GM23338 (cell line): ENCODE data around the gene GSTM2. TPM values are rescaled to one million over a fixed set of nuclear protein-coding genes. Genes with fewer than 3 reads are reported as not detected.

Experiments used
- ATAC-seq: fragments of 200-7000 bp; cut with Tn5 transposase; 3 replicates; pipeline ENCODE4 v1.9.1; 2020
- DNase-seq: peaks from one replicate; pipeline ENCODE4 v3.0.0-alpha.2; 2015; ENCODE audit warnings: low spot score
- H2AFZ ChIP-seq: fragments of 200-600 bp; sonication (generic); 2 replicates; pipeline ENCODE4 v1.8.0; 2016; ENCODE audit warnings: antibody characterized with exemption, mild to moderate bottlenecking, moderate library complexity
- H3F3A ChIP-seq: fragments of 200-600 bp; sonication (generic); replicated peaks from 2 replicates; pipeline ENCODE4 v1.8.0; 2017; ENCODE audit warnings: antibody characterized with exemption, mixed run types, low read depth
- H3K27ac ChIP-seq: fragments of 200-600 bp; sonication (generic); 2 replicates; pipeline ENCODE4 v1.6.1; 2016; ENCODE audit warnings: low read depth
- H3K27me3 ChIP-seq: fragments of 200-600 bp; sonication (generic); 2 replicates; pipeline ENCODE4 v1.8.0; 2016; ENCODE audit warnings: mild to moderate bottlenecking, mixed run types, moderate library complexity; ENCODE audit not compliant: insufficient read depth
- H3K36me3 ChIP-seq: fragments of 200-600 bp; sonication (generic); 2 replicates; pipeline ENCODE4 v1.8.0; 2016; ENCODE audit warnings: mild to moderate bottlenecking; ENCODE audit not compliant: insufficient read depth
- H3K4me1 ChIP-seq: fragments of 200-600 bp; sonication (generic); 2 replicates; pipeline ENCODE4 v1.8.0; 2016; ENCODE audit warnings: mild to moderate bottlenecking, moderate library complexity; ENCODE audit not compliant: insufficient read depth
- H3K4me2 ChIP-seq: fragments of 200-600 bp; sonication (generic); 2 replicates; pipeline ENCODE4 v1.7.1; 2017; ENCODE audit warnings: mixed run types
- H3K4me3 ChIP-seq: fragments of 200-600 bp; sonication (generic); 2 replicates; pipeline ENCODE4 v1.6.1; 2016; ENCODE audit warnings: mixed run types
- H3K79me2 ChIP-seq: fragments of 200-600 bp; sonication (generic); replicated peaks from 2 replicates; pipeline ENCODE4 v1.8.0; 2017; ENCODE audit warnings: mild to moderate bottlenecking; ENCODE audit not compliant: insufficient read depth
- H3K9me2 ChIP-seq: fragments of 200-600 bp; sonication (generic); 2 replicates; pipeline ENCODE4 v1.8.0; 2017; ENCODE audit not compliant: insufficient read depth
- H4K20me1 ChIP-seq: fragments of 200-600 bp; sonication (generic); replicated peaks from 2 replicates; pipeline ENCODE4 v1.8.0; 2017; ENCODE audit warnings: mild to moderate bottlenecking; ENCODE audit not compliant: insufficient read depth
- H3K27ac Mint-ChIP-seq: 2 replicates; pipeline ENCODE4 v1.8.0; 2020; ENCODE audit warnings: inconsistent platforms, mild to moderate bottlenecking, moderate library complexity, mixed read lengths
- H3K27me3 Mint-ChIP-seq: 3 replicates; pipeline ENCODE4 v1.8.0; 2022; ENCODE audit warnings: low read depth, mild to moderate bottlenecking, moderate library complexity, mixed read lengths, inconsistent platforms; ENCODE audit not compliant: insufficient read depth, poor library complexity
- H3K36me3 Mint-ChIP-seq: 3 replicates; pipeline ENCODE4 v1.8.0; 2021; ENCODE audit warnings: low read depth, mild to moderate bottlenecking, inconsistent platforms, moderate library complexity, mixed read lengths
- H3K4me1 Mint-ChIP-seq: 3 replicates; pipeline ENCODE4 v1.8.0; 2020; ENCODE audit warnings: mild to moderate bottlenecking, inconsistent platforms, mixed read lengths
- H3K4me3 Mint-ChIP-seq: 3 replicates; pipeline ENCODE4 v1.8.0; 2021; ENCODE audit warnings: moderate library complexity, mild to moderate bottlenecking, inconsistent platforms, mixed read lengths
- H3K9me3 Mint-ChIP-seq: 3 replicates; pipeline ENCODE4 v1.8.0; 2020; ENCODE audit warnings: moderate library complexity, mild to moderate bottlenecking, inconsistent platforms, mixed read lengths
- CREB1 ChIP-seq: fragments of 250-450 bp; sonication (Bioruptor Pico); IDR thresholded peaks from 2 replicates; pipeline ENCODE4 v1.5.0; 2020; ENCODE audit warnings: low read depth, mild to moderate bottlenecking, moderate library complexity
- EZH2 ChIP-seq: fragments of 200-600 bp; sonication (generic); IDR thresholded peaks from one replicate; pipeline ENCODE4 v1.8.0; 2017; ENCODE audit warnings: antibody characterized with exemption, mild to moderate bottlenecking, low read depth; ENCODE audit not compliant: unreplicated experiment
- EZH2phosphoT487 ChIP-seq: fragments of 200-600 bp; sonication (generic); IDR thresholded peaks from one replicate; pipeline ENCODE4 v1.8.1; 2018; ENCODE audit warnings: antibody characterized with exemption; ENCODE audit not compliant: unreplicated experiment
- JUNB ChIP-seq: IDR thresholded peaks from one replicate; pipeline ENCODE4 v1.6.1; 2016; ENCODE audit warnings: antibody characterized with exemption; ENCODE audit not compliant: unreplicated experiment
- NANOG ChIP-seq: IDR thresholded peaks from 2 replicates; pipeline ENCODE4 v1.6.1; 2016; ENCODE audit warnings: antibody characterized with exemption, borderline replicate concordance
- POLR2AphosphoS5 ChIP-seq: IDR thresholded peaks from 2 replicates; pipeline ENCODE4 v1.6.1; 2016; ENCODE audit warnings: antibody characterized with exemption, low read depth
- STAT1 ChIP-seq: IDR thresholded peaks from one replicate; pipeline ENCODE4 v1.6.1; 2016; ENCODE audit warnings: antibody characterized with exemption; ENCODE audit not compliant: unreplicated experiment
- ZNF331 ChIP-seq: fragments of 250-450 bp; sonication (Bioruptor Pico); IDR thresholded peaks from 2 replicates; pipeline ENCODE4 v1.5.0; 2020; ENCODE audit warnings: low read depth, mild to moderate bottlenecking, moderate library complexity
- polyA plus RNA-seq: library from polyadenylated mRNA; unstranded; fragments of >200 nt; fragmentation: Nextera tagmentation; extraction: Ambion mirVana; gene quantifications from 2 replicates; pipeline ENCODE4 v1.2.1, GENCODE V29; 2016
- total RNA-seq: library from RNA; depleted of rRNA; stranded (reverse); fragments of >200 nt; shearing (Covaris generic); gene quantifications from 2 replicates; pipeline ENCODE4 v1.2.3, GENCODE V29; 2014
- TF ChIP-seq, protein P1 (sequence below), 2 experiments: fragments of 200-600 bp in 1 of 2; sonication (generic) in 1 of 2; conservative IDR thresholded peaks; 2 replicates each; pipeline versions ENCODE4 v1.5.1 to v1.6.1; 2016 to 2017; ENCODE audit warnings: antibody characterized with exemption in 2 of 2, low read depth in 2 of 2, mild to moderate bottlenecking in 2 of 2, moderate library complexity in 1 of 2
- TF ChIP-seq, protein P2 (sequence below): IDR thresholded peaks from one replicate; pipeline ENCODE4 v1.6.1; 2018; ENCODE audit warnings: antibody characterized with exemption; ENCODE audit not compliant: unreplicated experiment

Gene GSTM2
- total and polyA plus RNA-seq, 2 experiments from 2014 or later = 8.9 to 16.0 TPM

DNA sequence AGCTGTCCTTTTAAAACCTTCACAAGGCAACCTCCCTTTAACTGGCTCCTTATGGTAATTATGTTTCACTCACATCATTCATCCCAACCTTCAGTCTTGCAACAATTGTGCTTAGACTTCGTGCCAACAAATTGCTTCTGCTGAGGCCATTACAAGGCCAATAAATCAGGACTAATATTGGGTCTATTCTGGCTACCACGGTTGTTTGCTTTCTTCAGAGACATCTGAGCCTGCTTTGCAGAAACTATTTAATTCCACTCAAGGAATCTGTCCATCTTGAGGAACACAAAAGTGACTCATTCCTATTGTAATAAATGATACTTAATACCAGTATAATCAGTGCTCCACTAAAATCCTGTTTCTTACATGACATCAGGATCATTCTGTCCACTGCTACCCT, 14.6 kb upstream of the GSTM2 start (continued):
- TF ChIP-seq, protein P1, sequence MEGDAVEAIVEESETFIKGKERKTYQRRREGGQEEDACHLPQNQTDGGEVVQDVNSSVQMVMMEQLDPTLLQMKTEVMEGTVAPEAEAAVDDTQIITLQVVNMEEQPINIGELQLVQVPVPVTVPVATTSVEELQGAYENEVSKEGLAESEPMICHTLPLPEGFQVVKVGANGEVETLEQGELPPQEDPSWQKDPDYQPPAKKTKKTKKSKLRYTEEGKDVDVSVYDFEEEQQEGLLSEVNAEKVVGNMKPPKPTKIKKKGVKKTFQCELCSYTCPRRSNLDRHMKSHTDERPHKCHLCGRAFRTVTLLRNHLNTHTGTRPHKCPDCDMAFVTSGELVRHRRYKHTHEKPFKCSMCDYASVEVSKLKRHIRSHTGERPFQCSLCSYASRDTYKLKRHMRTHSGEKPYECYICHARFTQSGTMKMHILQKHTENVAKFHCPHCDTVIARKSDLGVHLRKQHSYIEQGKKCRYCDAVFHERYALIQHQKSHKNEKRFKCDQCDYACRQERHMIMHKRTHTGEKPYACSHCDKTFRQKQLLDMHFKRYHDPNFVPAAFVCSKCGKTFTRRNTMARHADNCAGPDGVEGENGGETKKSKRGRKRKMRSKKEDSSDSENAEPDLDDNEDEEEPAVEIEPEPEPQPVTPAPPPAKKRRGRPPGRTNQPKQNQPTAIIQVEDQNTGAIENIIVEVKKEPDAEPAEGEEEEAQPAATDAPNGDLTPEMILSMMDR (conservative IDR thresholded peaks at IDR 0.05; ENCODE audit: low read depth in 2 of 2) = no peak
- TF ChIP-seq, protein P2, sequence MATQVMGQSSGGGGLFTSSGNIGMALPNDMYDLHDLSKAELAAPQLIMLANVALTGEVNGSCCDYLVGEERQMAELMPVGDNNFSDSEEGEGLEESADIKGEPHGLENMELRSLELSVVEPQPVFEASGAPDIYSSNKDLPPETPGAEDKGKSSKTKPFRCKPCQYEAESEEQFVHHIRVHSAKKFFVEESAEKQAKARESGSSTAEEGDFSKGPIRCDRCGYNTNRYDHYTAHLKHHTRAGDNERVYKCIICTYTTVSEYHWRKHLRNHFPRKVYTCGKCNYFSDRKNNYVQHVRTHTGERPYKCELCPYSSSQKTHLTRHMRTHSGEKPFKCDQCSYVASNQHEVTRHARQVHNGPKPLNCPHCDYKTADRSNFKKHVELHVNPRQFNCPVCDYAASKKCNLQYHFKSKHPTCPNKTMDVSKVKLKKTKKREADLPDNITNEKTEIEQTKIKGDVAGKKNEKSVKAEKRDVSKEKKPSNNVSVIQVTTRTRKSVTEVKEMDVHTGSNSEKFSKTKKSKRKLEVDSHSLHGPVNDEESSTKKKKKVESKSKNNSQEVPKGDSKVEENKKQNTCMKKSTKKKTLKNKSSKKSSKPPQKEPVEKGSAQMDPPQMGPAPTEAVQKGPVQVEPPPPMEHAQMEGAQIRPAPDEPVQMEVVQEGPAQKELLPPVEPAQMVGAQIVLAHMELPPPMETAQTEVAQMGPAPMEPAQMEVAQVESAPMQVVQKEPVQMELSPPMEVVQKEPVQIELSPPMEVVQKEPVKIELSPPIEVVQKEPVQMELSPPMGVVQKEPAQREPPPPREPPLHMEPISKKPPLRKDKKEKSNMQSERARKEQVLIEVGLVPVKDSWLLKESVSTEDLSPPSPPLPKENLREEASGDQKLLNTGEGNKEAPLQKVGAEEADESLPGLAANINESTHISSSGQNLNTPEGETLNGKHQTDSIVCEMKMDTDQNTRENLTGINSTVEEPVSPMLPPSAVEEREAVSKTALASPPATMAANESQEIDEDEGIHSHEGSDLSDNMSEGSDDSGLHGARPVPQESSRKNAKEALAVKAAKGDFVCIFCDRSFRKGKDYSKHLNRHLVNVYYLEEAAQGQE = no peak
- TF ChIP-seq JUNB (no peak), NANOG (no peak), ZNF331 (CRISPR knock-in tag) (no peak), EZH2 (no peak), CREB1 (CRISPR knock-in tag) (no peak), EZH2phosphoT487 (no peak), POLR2AphosphoS5 (no peak)

DNA sequence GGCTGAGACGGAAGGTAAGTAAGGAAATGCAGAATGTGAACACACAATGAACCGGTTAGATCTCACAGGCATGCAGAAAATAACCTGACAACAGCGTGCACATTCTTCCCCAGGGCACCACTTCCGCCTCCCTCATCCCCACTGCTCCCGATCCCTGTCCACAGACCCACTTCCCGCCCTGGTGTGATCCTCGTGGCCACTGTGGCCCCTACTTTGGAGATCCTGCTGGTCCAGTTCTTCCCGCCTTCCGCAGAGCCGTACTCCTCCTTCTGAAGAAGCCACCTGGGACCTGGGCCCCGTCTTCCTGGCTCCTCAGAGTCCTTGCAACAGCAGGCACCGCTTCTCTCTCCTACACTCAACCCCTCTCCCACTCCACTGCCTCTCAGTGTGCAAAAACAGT, 13.3 kb upstream of the GSTM2 start:
- no peaks in the 10 kb centered on the region for H3K79me2 ChIP-seq
- H3K36me3 ChIP-seq = no peaks in the 10 kb centered on the region
- H3K4me1 ChIP-seq = peaks cover 10% of the 10 kb centered on the region; the same call in 1 of the 2 replicates
- Mint-ChIP-seq H3K4me1 (peaks cover 11% of the 10 kb centered on the region), H3K27ac (no peak overlapping the region), H3K9me3 (no peaks in the 10 kb centered on the region), H3K4me3 (no peak overlapping the region; the same call in 2 of the 3 replicates), H3K27me3 (peaks cover 5% of the 10 kb centered on the region), H3K36me3 (no peaks in the 10 kb centered on the region)
- no peaks in the 10 kb centered on the region for H3K9me2 ChIP-seq
- no peak for TF ChIP-seq STAT1
- TF ChIP-seq POLR2AphosphoS5 = no peak
- H3K27ac ChIP-seq = no peak overlapping the region
- no peak for ATAC-seq
- H3K4me3 ChIP-seq = no peak overlapping the region
- H3F3A ChIP-seq = peaks cover 6% of the 10 kb centered on the region
- H2AFZ ChIP-seq = no peak overlapping the region
- no peaks in the 10 kb centered on the region; the same call in 1 of the 2 replicates for H4K20me1 ChIP-seq
- DNase-seq = no peak
- peak overlapping the region; percentile 86 for H3K4me2 ChIP-seq
- peaks cover 18% of the 10 kb centered on the region for H3K27me3 ChIP-seq
